H9 (cell line): ENCODE data around the gene CHID1. TPM values are rescaled to one million over a fixed set of nuclear protein-coding genes. Genes with fewer than 3 reads are reported as not detected.

Experiments used
- DNase-seq: peaks from one replicate; pipeline ENCODE4 v3.0.0-alpha.2; 2017
- H2AFZ ChIP-seq: one replicate; pipeline ENCODE4 v1.6.1; 2013; ENCODE audit warnings: mild to moderate bottlenecking, low read length, control low read depth, moderate library complexity
- H2AK5ac ChIP-seq: 2 replicates; pipeline ENCODE4 v1.6.1; 2013; ENCODE audit warnings: low read length, control low read depth, mixed read lengths; ENCODE audit not compliant: insufficient read length
- H2BK120ac ChIP-seq: one replicate; pipeline ENCODE4 v1.6.1; 2013; ENCODE audit warnings: low read depth, mild to moderate bottlenecking, low read length, control low read depth, inconsistent platforms; ENCODE audit not compliant: poor library complexity, severe bottlenecking
- H2BK12ac ChIP-seq: 2 replicates; pipeline ENCODE4 v1.6.1; 2013; ENCODE audit warnings: low read length, control low read depth, mixed read lengths, low read depth; ENCODE audit not compliant: insufficient read length
- H2BK15ac ChIP-seq: 2 replicates; pipeline ENCODE4 v1.6.1; 2013; ENCODE audit warnings: low read depth, low read length, control low read depth
- H2BK20ac ChIP-seq: one replicate; pipeline ENCODE4 v1.6.1; 2013; ENCODE audit warnings: low read depth, mild to moderate bottlenecking, low read length, control low read depth, inconsistent platforms; ENCODE audit not compliant: poor library complexity, severe bottlenecking
- H2BK5ac ChIP-seq: 2 replicates; pipeline ENCODE4 v1.6.1; 2013; ENCODE audit warnings: low read length, control low read depth, mixed read lengths; ENCODE audit not compliant: insufficient read length
- H3K14ac ChIP-seq: 2 replicates; pipeline ENCODE4 v1.6.1; 2013; ENCODE audit warnings: low read length, control low read depth; ENCODE audit not compliant: insufficient read depth
- H3K18ac ChIP-seq: 2 replicates; pipeline ENCODE4 v1.6.1; 2013; ENCODE audit warnings: low read depth, mild to moderate bottlenecking, mixed read lengths, low read length, control low read depth; ENCODE audit not compliant: insufficient read length
- H3K23ac ChIP-seq: 2 replicates; pipeline ENCODE4 v1.6.1; 2013; ENCODE audit warnings: low read length, control low read depth, mixed read lengths, low read depth; ENCODE audit not compliant: insufficient read length
- H3K23me2 ChIP-seq: 2 replicates; pipeline ENCODE4 v1.6.1; 2013; ENCODE audit warnings: low read depth, mild to moderate bottlenecking, mixed read lengths, low read length, control low read depth; ENCODE audit not compliant: insufficient read length, poor library complexity, severe bottlenecking
- H3K27ac ChIP-seq: 2 replicates; pipeline ENCODE4 v1.5.1; 2013; ENCODE audit warnings: low read length, control low read depth, mixed read lengths, low read depth; ENCODE audit not compliant: insufficient read length
- H3K27me3 ChIP-seq: 2 replicates; pipeline ENCODE4 v1.6.1; 2013; ENCODE audit warnings: low read length, control low read depth, inconsistent platforms; ENCODE audit not compliant: insufficient read depth
- H3K4ac ChIP-seq: 2 replicates; pipeline ENCODE4 v1.6.1; 2013; ENCODE audit warnings: low read depth, mild to moderate bottlenecking, control low read depth, inconsistent platforms, low read length, moderate library complexity
- H3K4me1 ChIP-seq: 2 replicates; pipeline ENCODE4 v1.6.1; 2013; ENCODE audit warnings: low read length, control low read depth, inconsistent platforms; ENCODE audit not compliant: insufficient read depth
- H3K4me2 ChIP-seq: 2 replicates; pipeline ENCODE4 v1.6.1; 2013; ENCODE audit warnings: low read length, control low read depth, mixed read lengths; ENCODE audit not compliant: insufficient read length, insufficient read depth
- H3K56ac ChIP-seq: 2 replicates; pipeline ENCODE4 v1.6.1; 2013; ENCODE audit warnings: low read depth, mild to moderate bottlenecking, mixed read lengths, low read length, control low read depth; ENCODE audit not compliant: insufficient read length
- H3K79me1 ChIP-seq: 2 replicates; pipeline ENCODE4 v1.6.1; 2013; ENCODE audit warnings: low read depth, mild to moderate bottlenecking, moderate library complexity, low read length, control low read depth, inconsistent platforms; ENCODE audit not compliant: insufficient read depth, poor library complexity, severe bottlenecking
- H3K79me2 ChIP-seq: 2 replicates; pipeline ENCODE4 v1.6.1; 2013; ENCODE audit warnings: low read length, control low read depth, inconsistent platforms; ENCODE audit not compliant: insufficient read depth
- H3K9ac ChIP-seq: 2 replicates; pipeline ENCODE4 v1.6.1; 2013; ENCODE audit warnings: low read length, control low read depth, mixed read lengths; ENCODE audit not compliant: insufficient read length; ENCODE audit errors: extremely low read depth
- H3K9me3 ChIP-seq: one replicate; pipeline ENCODE4 v1.6.1; 2013; ENCODE audit warnings: low read depth, low read length, inconsistent platforms; ENCODE audit not compliant: control insufficient read depth
- H3T11ph ChIP-seq: one replicate; pipeline ENCODE4 v1.6.1; 2013; ENCODE audit warnings: mild to moderate bottlenecking, low read length, control low read depth, inconsistent platforms
- H4K20me1 ChIP-seq: one replicate; pipeline ENCODE4 v1.6.1; 2013; ENCODE audit not compliant: control insufficient read depth, insufficient read length, insufficient read depth
- H4K5ac ChIP-seq: 2 replicates; pipeline ENCODE4 v1.6.1; 2013; ENCODE audit warnings: low read depth, mild to moderate bottlenecking, mixed read lengths, low read length, control low read depth; ENCODE audit not compliant: insufficient read length
- H4K8ac ChIP-seq: replicated peaks from 2 replicates; pipeline ENCODE4 v1.6.1; 2013; ENCODE audit warnings: low read length, control low read depth, mixed read lengths, low read depth; ENCODE audit not compliant: insufficient read length
- H4K91ac ChIP-seq: 2 replicates; pipeline ENCODE4 v1.6.1; 2013; ENCODE audit warnings: low read depth, mild to moderate bottlenecking, moderate library complexity, mixed read lengths, low read length, control low read depth; ENCODE audit not compliant: insufficient read length
- H3K27ac Mint-ChIP-seq, 3 experiments: 2 replicates in 2 of 3; 3 replicates in 1 of 3; pipeline ENCODE4 v1.8.0; 2020 to 2021; ENCODE audit warnings: mixed read lengths in 3 of 3, mild to moderate bottlenecking in 1 of 3, moderate library complexity in 1 of 3
- H3K27me3 Mint-ChIP-seq: 2 replicates; pipeline ENCODE4 v1.8.0; 2021; ENCODE audit warnings: low read depth, mild to moderate bottlenecking, moderate library complexity, mixed read lengths
- H3K36me3 Mint-ChIP-seq, 3 experiments: 2 replicates in 2 of 3; 3 replicates in 1 of 3; pipeline ENCODE4 v1.8.0; 2020 to 2021; ENCODE audit warnings: low read depth in 3 of 3, mixed read lengths in 3 of 3; ENCODE audit not compliant: insufficient read depth in 1 of 3
- H3K4me1 Mint-ChIP-seq, 2 experiments: 2 replicates each; pipeline ENCODE4 v1.8.0; 2020; ENCODE audit warnings: mixed read lengths in 2 of 2
- H3K4me3 Mint-ChIP-seq, 2 experiments: 2 replicates in 1 of 2; 3 replicates in 1 of 2; pipeline ENCODE4 v1.8.0; 2020 to 2021; ENCODE audit warnings: mild to moderate bottlenecking in 2 of 2, mixed read lengths in 2 of 2, moderate library complexity in 1 of 2
- H3K9me3 Mint-ChIP-seq, 2 experiments: 2 replicates in 1 of 2; 3 replicates in 1 of 2; pipeline ENCODE4 v1.8.0; 2020; ENCODE audit warnings: mild to moderate bottlenecking in 2 of 2, mixed read lengths in 2 of 2, moderate library complexity in 1 of 2
- CTCF ChIP-seq: fragments of 200-600 bp; sonication (generic); conservative IDR thresholded peaks from 3 replicates; pipeline ENCODE4 v1.8.0; 2021; ENCODE audit warnings: antibody characterized with exemption, mild to moderate bottlenecking
- WGBS: extraction: QIAGEN DNeasy Blood & Tissue Kit; methylation state at CpG from one replicate; pipeline ENCODE4 v1.1.7; 2013; ENCODE audit warnings: missing lambda C conversion rate, low lambda C conversion rate, mixed read lengths; ENCODE audit not compliant: insufficient read length; ENCODE audit errors: extremely low coverage; 5-methylcytosine and 5-hydroxymethylcytosine counted together
- total RNA-seq: library from RNA; stranded (reverse); gene quantifications from 2 replicates; pipeline ENCODE4 v1.2.1, GENCODE V29; 2021

The CHID1 gene
- total RNA-seq, 1 experiment from 2014 or later = 89.4 TPM

GRCh38 chr11:824292-824880, 86.2 kb downstream of the CHID1 start:
- Histone ChIP-seq H3K79me2 (no peaks in the 10 kb centered on the region), H2BK20ac (no peak overlapping the region), H4K20me1 (no peaks in the 10 kb centered on the region), H3K27ac (no peak overlapping the region), H2BK5ac (no peak overlapping the region), H2BK120ac (no peak overlapping the region), H3K18ac (no peak overlapping the region), H2AK5ac (no peak overlapping the region), H3K9ac (no peak overlapping the region), H2BK12ac (no peak overlapping the region), H3K23me2 (peaks cover 16% of the 10 kb centered on the region), H2BK15ac (no peak overlapping the region), H3K4me2 (no peak overlapping the region), H3K79me1 (no peaks in the 10 kb centered on the region), H3K9me3 (no peaks in the 10 kb centered on the region), H3K4ac (no peak overlapping the region), H3K4me1 (no peaks in the 10 kb centered on the region; the same call in 1 of the 2 replicates), H3T11ph (no peak overlapping the region), H4K91ac (no peak overlapping the region), H3K56ac (no peak overlapping the region), H4K5ac (no peak overlapping the region), H3K23ac (no peak overlapping the region), H4K8ac (no peak overlapping the region), H3K27me3 (no peaks in the 10 kb centered on the region; the same call in 1 of the 2 replicates), H2AFZ (no peak overlapping the region), H3K14ac (no peak overlapping the region)
- H3K9me3 Mint-ChIP-seq = no peaks in the 10 kb centered on the region; a peak in 1 of 5 replicates
- DNase-seq = no peak
- no peak overlapping the region for H3K4me3 Mint-ChIP-seq
- no peak overlapping the region for H3K27ac Mint-ChIP-seq
- TF ChIP-seq CTCF = no peak
- peaks cover 20 to 31% of the 10 kb centered on the region in 2 experiments for H3K4me1 Mint-ChIP-seq
- peaks cover 18% of the 10 kb centered on the region for H3K27me3 Mint-ChIP-seq
- no CpG with 5 or more reads among the region's 59 CpGs for WGBS
- H3K36me3 Mint-ChIP-seq = peaks cover 0 to 26% (median 13%) of the 10 kb centered on the region in 3 experiments
